Effector memory CD4-positive, alpha-beta T cell (primary cell): ENCODE results near the gene RBBP5.

Experiments
- DNase-seq, 3 donors: peaks; one replicate each; pipeline ENCODE4 v3.0.0-alpha.2; 2020
- H3K27ac ChIP-seq: 2 replicates; pipeline ENCODE4 v1.7.0; 2013; ENCODE audit warnings: mild to moderate bottlenecking, low read length, moderate library complexity; ENCODE audit not compliant: insufficient read depth, poor library complexity, severe bottlenecking
- H3K27me3 ChIP-seq: replicated peaks from 2 replicates; pipeline ENCODE4 v1.7.0; 2013; ENCODE audit warnings: mild to moderate bottlenecking, low read length; ENCODE audit not compliant: insufficient read depth, control insufficient read depth, poor library complexity, severe bottlenecking
- H3K36me3 ChIP-seq: 2 replicates; pipeline ENCODE4 v1.7.0; 2013; ENCODE audit warnings: mild to moderate bottlenecking, low read length, moderate library complexity; ENCODE audit not compliant: control insufficient read depth, insufficient read depth
- H3K4me1 ChIP-seq: 2 replicates; pipeline ENCODE4 v1.7.0; 2013; ENCODE audit warnings: low read length, mild to moderate bottlenecking; ENCODE audit not compliant: control insufficient read depth, insufficient read depth, poor library complexity, severe bottlenecking
- H3K4me3 ChIP-seq: 2 replicates; pipeline ENCODE4 v1.7.0; 2013; ENCODE audit warnings: low read length, low read depth, mild to moderate bottlenecking; ENCODE audit not compliant: insufficient read depth, poor library complexity, severe bottlenecking
- H3K9me3 ChIP-seq: 2 replicates; pipeline ENCODE4 v1.7.0; 2013; ENCODE audit warnings: mild to moderate bottlenecking, low read length, moderate library complexity; ENCODE audit not compliant: control insufficient read depth

Gene RBBP5

GRCh38 chr1:205069371-205070125 is 52.2 kb downstream of the RBBP5 start:
- no peaks in the 10 kb centered on the region for H3K27me3 ChIP-seq
- H3K9me3 ChIP-seq = no peaks in the 10 kb centered on the region
- no peak overlapping the region for H3K4me3 ChIP-seq
- DNase-seq = no peak
- no peaks in the 10 kb centered on the region for H3K36me3 ChIP-seq
- no peak overlapping the region for H3K27ac ChIP-seq
- no peaks in the 10 kb centered on the region for H3K4me1 ChIP-seq

GRCh38 chr1:205068457-205069040 is 53.2 kb downstream of the RBBP5 start:
- H3K27me3 ChIP-seq = no peaks in the 10 kb centered on the region
- no peaks in the 10 kb centered on the region for H3K4me1 ChIP-seq
- H3K36me3 ChIP-seq = no peaks in the 10 kb centered on the region
- DNase-seq = no peak
- H3K27ac ChIP-seq = no peak overlapping the region
- no peaks in the 10 kb centered on the region for H3K9me3 ChIP-seq
- no peak overlapping the region for H3K4me3 ChIP-seq

GRCh38 chr1:205068001-205068400 is 53.8 kb downstream of the RBBP5 start:
- Histone ChIP-seq H3K4me3 (no peak overlapping the region), H3K36me3 (no peaks in the 10 kb centered on the region), H3K27ac (no peak overlapping the region), H3K9me3 (no peaks in the 10 kb centered on the region), H3K27me3 (no peaks in the 10 kb centered on the region), H3K4me1 (no peaks in the 10 kb centered on the region)
- no peak for DNase-seq

- no peaks in the 10 kb centered on the region for H3K27me3 ChIP-seq
- DNase-seq = no peak
- no peaks in the 10 kb centered on the region for H3K36me3 ChIP-seq
- H3K4me1 ChIP-seq = no peaks in the 10 kb centered on the region
- no peak overlapping the region for H3K27ac ChIP-seq
- no peaks in the 10 kb centered on the region for H3K9me3 ChIP-seq
- H3K4me3 ChIP-seq = no peak overlapping the region
These were observed 54.7 kb downstream of the RBBP5 start for GRCh38 chr1:205067031-205067430.

GRCh38 chr1:205066141-205066818 is 55.5 kb downstream of the RBBP5 start:
- Histone ChIP-seq H3K36me3 (no peaks in the 10 kb centered on the region), H3K4me1 (no peaks in the 10 kb centered on the region), H3K27ac (no peak overlapping the region), H3K27me3 (no peaks in the 10 kb centered on the region), H3K4me3 (no peak overlapping the region), H3K9me3 (no peaks in the 10 kb centered on the region)
- no peak for DNase-seq

- no peaks in the 10 kb centered on the region for H3K4me1 ChIP-seq
- no peaks in the 10 kb centered on the region for H3K9me3 ChIP-seq
- no peaks in the 10 kb centered on the region for H3K27me3 ChIP-seq
- H3K27ac ChIP-seq = no peak overlapping the region
- H3K4me3 ChIP-seq = no peak overlapping the region
- H3K36me3 ChIP-seq = no peaks in the 10 kb centered on the region
- DNase-seq = no peak
These were observed 56.1 kb downstream of the RBBP5 start for GRCh38 chr1:205065666-205066065.

GRCh38 chr1:205064741-205065316 is 56.9 kb downstream of the RBBP5 start:
- no peak for DNase-seq
- no peak overlapping the region for H3K4me3 ChIP-seq
- no peaks in the 10 kb centered on the region for H3K4me1 ChIP-seq
- H3K27ac ChIP-seq = no peak overlapping the region
- H3K36me3 ChIP-seq = no peaks in the 10 kb centered on the region
- H3K9me3 ChIP-seq = no peaks in the 10 kb centered on the region
- H3K27me3 ChIP-seq = no peaks in the 10 kb centered on the region

- Histone ChIP-seq H3K9me3 (no peaks in the 10 kb centered on the region), H3K4me3 (no peak overlapping the region), H3K27me3 (no peaks in the 10 kb centered on the region), H3K36me3 (no peaks in the 10 kb centered on the region), H3K4me1 (no peaks in the 10 kb centered on the region), H3K27ac (no peak overlapping the region)
- no peak for DNase-seq
These were observed 57.5 kb downstream of the RBBP5 start for GRCh38 chr1:205064301-205064700.

GRCh38 chr1:205062895-205063294 is 58.9 kb downstream of the RBBP5 start:
- H3K4me1 ChIP-seq = no peaks in the 10 kb centered on the region
- H3K36me3 ChIP-seq = no peaks in the 10 kb centered on the region
- H3K4me3 ChIP-seq = no peak overlapping the region
- H3K9me3 ChIP-seq = no peaks in the 10 kb centered on the region
- no peaks in the 10 kb centered on the region for H3K27me3 ChIP-seq
- no peak for DNase-seq
- no peak overlapping the region for H3K27ac ChIP-seq

- Histone ChIP-seq H3K36me3 (no peaks in the 10 kb centered on the region), H3K4me1 (no peaks in the 10 kb centered on the region), H3K27me3 (no peaks in the 10 kb centered on the region), H3K4me3 (no peak overlapping the region), H3K9me3 (no peaks in the 10 kb centered on the region), H3K27ac (no peak overlapping the region)
- DNase-seq = no peak
These were observed 59.5 kb downstream of the RBBP5 start for GRCh38 chr1:205062319-205062718.
